GM13976 (cell line): ENCODE results near the gene ATP2C2.

Experiments used
- DNase-seq: peaks from one replicate; pipeline ENCODE4 v3.0.0; 2012; ENCODE audit warnings: low spot score
- in situ Hi-C: fragments of 300-500 bp; cut with MboI; formaldehyde crosslinking; loops from one replicate; pipeline ENCODE4 v1.12.0; 2022; ENCODE audit warnings: low sequenced_read_pairs, mixed read lengths, inconsistent platforms; ENCODE audit not compliant: unreplicated experiment
- TF ChIP-seq, protein P1 (sequence below): IDR thresholded peaks from 2 replicates; pipeline ENCODE4 v1.5.1; 2012; ENCODE audit warnings: borderline replicate concordance, mild to moderate bottlenecking; ENCODE audit not compliant: insufficient read depth; ENCODE audit errors: extremely low read depth, missing control alignments, control extremely low read depth

Gene ATP2C2

GRCh38 chr16:84379709-84380362, 11.5 kb downstream of the ATP2C2 start:
- in situ Hi-C loops = no loop called here
- TF ChIP-seq, protein P1, sequence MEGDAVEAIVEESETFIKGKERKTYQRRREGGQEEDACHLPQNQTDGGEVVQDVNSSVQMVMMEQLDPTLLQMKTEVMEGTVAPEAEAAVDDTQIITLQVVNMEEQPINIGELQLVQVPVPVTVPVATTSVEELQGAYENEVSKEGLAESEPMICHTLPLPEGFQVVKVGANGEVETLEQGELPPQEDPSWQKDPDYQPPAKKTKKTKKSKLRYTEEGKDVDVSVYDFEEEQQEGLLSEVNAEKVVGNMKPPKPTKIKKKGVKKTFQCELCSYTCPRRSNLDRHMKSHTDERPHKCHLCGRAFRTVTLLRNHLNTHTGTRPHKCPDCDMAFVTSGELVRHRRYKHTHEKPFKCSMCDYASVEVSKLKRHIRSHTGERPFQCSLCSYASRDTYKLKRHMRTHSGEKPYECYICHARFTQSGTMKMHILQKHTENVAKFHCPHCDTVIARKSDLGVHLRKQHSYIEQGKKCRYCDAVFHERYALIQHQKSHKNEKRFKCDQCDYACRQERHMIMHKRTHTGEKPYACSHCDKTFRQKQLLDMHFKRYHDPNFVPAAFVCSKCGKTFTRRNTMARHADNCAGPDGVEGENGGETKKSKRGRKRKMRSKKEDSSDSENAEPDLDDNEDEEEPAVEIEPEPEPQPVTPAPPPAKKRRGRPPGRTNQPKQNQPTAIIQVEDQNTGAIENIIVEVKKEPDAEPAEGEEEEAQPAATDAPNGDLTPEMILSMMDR = no peak
- no peak for DNase-seq

- no peak for DNase-seq
- TF ChIP-seq, protein P1 = no peak
- in situ Hi-C loops = no loop called here
These were observed 12.1 kb downstream of the ATP2C2 start for GRCh38 chr16:84380405-84380804.

DNA sequence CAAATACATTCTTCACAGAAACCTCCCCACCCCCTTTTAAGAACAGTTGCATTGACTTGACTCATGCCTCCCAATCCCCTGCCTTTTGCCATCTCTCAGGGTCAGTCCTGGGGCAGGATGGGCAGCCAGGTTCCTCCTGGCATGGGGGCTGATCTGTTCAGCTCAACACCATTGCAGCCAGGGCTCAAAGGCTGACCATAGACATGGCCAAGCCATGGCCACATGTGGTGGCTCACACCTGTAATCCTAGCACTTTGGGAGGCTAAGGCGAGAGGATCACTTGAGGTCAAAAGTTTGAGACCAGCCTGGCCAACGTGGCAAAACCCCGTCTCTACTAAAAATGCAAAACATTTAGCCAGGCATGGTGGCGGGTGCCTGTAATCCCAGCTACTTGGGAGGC, 14.1 kb downstream of the ATP2C2 start:
- no peak for DNase-seq
- TF ChIP-seq, protein P1 = no peak
- in situ Hi-C loops = no loop called here

DNA sequence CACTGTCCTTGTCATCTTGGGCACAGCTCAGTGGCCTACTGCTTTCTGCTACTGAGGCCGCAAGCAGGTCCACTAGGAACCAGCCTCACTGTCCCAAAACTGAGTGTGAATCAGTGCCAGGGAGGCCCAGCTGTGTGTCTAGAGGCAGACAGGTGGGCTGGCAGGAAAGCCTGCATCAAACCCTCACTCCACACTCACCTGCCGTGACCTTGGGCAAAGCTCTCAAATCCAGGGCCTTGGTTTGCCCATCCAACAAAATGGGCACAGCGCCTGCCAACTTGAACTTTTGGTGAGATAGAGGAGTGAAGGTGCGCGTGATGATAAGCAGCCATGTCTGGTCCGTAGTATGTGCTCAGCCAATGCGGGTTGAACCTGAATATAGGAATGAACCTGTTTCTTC, 14.8 kb downstream of the ATP2C2 start:
- in situ Hi-C loops = no loop called here
- no peak for DNase-seq

GRCh38 chr16:84386047-84386446, 17.7 kb downstream of the ATP2C2 start:
- TF ChIP-seq, protein P1 = no peak
- DNase-seq = no peak
- in situ Hi-C loops = no loop called here

More for the DNA sequence above, 14.8 kb downstream of the ATP2C2 start:
- TF ChIP-seq, protein P1 = no peak

GRCh38 chr16:84387021-84387420, 18.7 kb downstream of the ATP2C2 start:
- TF ChIP-seq, protein P1 = no peak
- in situ Hi-C loops = no loop called here
- DNase-seq = no peak
